Activated T-cell treated with anti-CD3 and anti-CD28 coated beads, Interleukin-2, amount 50 U/mL, for 72 hours (primary cell): ENCODE results near the gene ANKK1. TPM values are rescaled to one million over a fixed set of nuclear protein-coding genes. Genes with fewer than 3 reads are reported as not detected.

Experiments used
- ATAC-seq, 2 donors: fragments of 150-1000 bp; cut with Tn5 transposase; replicated peaks in 1 of 2; 2 replicates each; pipeline ENCODE4 v1.10.0; 2021; ENCODE audit warnings: moderate library complexity in 2 of 2, mild to moderate bottlenecking in 1 of 2
- DNase-seq, 2 donors: peaks; one replicate each; pipeline ENCODE4 v3.0.0; 2021 to 2022; ENCODE audit warnings: mixed read lengths in 1 of 2
- H3K27ac Mint-ChIP-seq: one replicate; pipeline ENCODE4 v1.8.0; 2022; ENCODE audit warnings: mild to moderate bottlenecking, moderate library complexity, mixed read lengths
- H3K27me3 Mint-ChIP-seq: one replicate; pipeline ENCODE4 v1.8.0; 2022; ENCODE audit warnings: low read depth, mixed read lengths
- H3K36me3 Mint-ChIP-seq, 2 donors: one replicate each; pipeline ENCODE4 v1.8.0; 2022; ENCODE audit warnings: mixed read lengths in 2 of 2, mild to moderate bottlenecking in 1 of 2; ENCODE audit not compliant: insufficient read depth in 2 of 2
- H3K4me1 Mint-ChIP-seq: one replicate; pipeline ENCODE4 v1.8.0; 2022; ENCODE audit warnings: low read depth, mixed read lengths
- H3K4me3 Mint-ChIP-seq, 2 donors: one replicate each; pipeline ENCODE4 v1.8.0; 2022; ENCODE audit warnings: mild to moderate bottlenecking in 2 of 2, mixed read lengths in 2 of 2, moderate library complexity in 2 of 2
- H3K9me3 Mint-ChIP-seq, 2 donors: one replicate each; pipeline ENCODE4 v1.8.0; 2022; ENCODE audit warnings: mixed read lengths in 2 of 2
- total RNA-seq, 2 donors: library from RNA; stranded (reverse); gene quantifications; one replicate each; pipeline ENCODE4 v1.2.3, GENCODE V29; 2022

ANKK1 gene, protein sequence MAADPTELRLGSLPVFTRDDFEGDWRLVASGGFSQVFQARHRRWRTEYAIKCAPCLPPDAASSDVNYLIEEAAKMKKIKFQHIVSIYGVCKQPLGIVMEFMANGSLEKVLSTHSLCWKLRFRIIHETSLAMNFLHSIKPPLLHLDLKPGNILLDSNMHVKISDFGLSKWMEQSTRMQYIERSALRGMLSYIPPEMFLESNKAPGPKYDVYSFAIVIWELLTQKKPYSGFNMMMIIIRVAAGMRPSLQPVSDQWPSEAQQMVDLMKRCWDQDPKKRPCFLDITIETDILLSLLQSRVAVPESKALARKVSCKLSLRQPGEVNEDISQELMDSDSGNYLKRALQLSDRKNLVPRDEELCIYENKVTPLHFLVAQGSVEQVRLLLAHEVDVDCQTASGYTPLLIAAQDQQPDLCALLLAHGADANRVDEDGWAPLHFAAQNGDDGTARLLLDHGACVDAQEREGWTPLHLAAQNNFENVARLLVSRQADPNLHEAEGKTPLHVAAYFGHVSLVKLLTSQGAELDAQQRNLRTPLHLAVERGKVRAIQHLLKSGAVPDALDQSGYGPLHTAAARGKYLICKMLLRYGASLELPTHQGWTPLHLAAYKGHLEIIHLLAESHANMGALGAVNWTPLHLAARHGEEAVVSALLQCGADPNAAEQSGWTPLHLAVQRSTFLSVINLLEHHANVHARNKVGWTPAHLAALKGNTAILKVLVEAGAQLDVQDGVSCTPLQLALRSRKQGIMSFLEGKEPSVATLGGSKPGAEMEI
- total RNA-seq: under 1 TPM; 0.12 to 0.79 TPM

DNA sequence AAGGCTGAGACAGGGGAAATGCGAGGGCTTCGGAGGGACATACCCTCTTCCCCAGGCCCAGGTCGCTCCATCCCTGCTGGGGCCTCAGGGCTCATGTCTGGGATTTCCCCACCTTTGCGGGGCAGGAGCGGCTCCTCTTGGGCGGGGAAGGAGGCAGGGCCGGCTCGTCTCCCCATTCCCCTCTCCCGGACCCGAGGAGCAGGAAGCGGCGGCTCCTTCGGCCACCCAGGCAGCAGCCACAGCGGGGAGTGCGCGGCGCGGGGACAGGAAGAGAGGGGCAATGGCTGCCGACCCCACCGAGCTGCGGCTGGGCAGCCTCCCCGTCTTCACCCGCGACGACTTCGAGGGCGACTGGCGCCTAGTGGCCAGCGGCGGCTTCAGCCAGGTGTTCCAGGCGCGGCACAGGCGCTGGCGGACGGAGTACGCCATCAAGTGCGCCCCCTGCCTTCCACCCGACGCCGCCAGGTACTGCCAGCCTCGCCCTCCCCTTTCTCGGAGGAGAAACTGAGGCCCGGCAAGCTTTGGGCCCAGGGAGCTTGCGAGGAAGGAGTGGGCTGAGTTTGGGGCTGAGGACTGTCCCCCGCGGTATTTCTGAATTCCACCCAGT lies at the start of gene ANKK1:
Gene ANKK1 (plus strand): TSS at position 175 of the 607 bp plus-strand sequence. CDS start 106 bp downstream, at position 281.
- H3K9me3 Mint-ChIP-seq: no peaks in the 10 kb centered on the region
- no peak within 1 kb of the TSS for H3K4me3 Mint-ChIP-seq
- DNase-seq (no peak), ATAC-seq (no peak)
- H3K27me3 Mint-ChIP-seq: no peaks in the 10 kb centered on the region
- H3K4me1 Mint-ChIP-seq: no peaks in the 10 kb centered on the region
- no peaks in the 10 kb centered on the region for H3K36me3 Mint-ChIP-seq
- H3K27ac Mint-ChIP-seq: no peak within 1 kb of the TSS

DNA sequence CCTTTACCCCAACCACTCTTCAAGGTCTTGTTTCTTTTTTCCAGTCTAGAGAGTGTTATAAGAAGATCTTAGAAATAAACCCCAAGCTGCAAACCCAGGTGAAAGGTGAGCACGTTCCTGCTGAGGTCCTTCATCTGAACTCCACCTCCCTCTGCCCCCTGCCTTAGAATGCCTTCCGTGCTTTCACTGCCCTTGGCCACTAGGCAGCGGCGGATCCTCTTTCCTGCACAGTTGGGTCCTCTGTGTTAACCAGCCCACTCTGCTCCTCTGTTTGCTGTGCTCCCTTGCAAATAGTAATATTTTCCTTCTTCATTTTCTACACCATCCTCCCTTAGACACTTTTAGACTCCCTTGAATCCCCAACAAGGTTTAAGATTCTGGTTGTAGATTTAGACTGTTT lies 48.8 kb upstream of the ANKK1 start:
- no peaks in the 10 kb centered on the region for H3K4me1 Mint-ChIP-seq
- ATAC-seq (no peak), DNase-seq (no peak)
- peaks cover 1% of the 10 kb centered on the region in 2 donors for H3K36me3 Mint-ChIP-seq
- H3K27me3 Mint-ChIP-seq: no peaks in the 10 kb centered on the region
- no peaks in the 10 kb centered on the region for H3K9me3 Mint-ChIP-seq
- no peak overlapping the region for H3K27ac Mint-ChIP-seq
- no peak overlapping the region for H3K4me3 Mint-ChIP-seq

DNA sequence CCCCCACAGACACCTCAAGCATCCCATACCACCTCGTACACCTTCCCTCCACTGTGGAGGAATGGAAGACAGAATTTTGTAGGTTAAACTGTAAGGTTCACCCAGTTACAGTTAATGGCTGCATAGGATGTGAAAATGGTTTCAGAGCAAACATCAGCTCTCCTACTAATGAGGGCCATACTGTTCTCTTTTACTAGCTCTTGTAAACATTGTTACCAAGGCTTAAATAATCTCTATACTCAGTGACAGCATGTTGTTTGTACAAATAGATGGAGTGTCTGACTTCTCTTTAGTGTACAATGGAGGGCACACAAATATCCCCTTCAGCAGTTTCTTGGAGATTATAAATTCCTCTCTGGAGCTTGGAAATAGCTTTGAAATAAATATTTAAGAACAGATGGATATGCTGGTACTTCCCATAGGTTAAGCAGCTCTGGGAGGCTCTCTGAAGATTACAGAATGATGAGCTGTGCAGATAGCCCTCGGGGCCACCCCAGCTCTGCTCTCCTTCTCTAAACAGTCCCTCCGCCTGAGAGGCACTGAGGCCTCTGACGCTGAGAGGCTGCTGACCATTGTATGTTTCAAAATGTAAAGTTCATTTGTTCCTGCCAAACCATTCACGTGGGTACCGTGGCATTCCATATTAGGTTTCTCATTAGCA lies 47.5 kb upstream of the ANKK1 start:
- Mint-ChIP-seq H3K36me3 (peaks cover 0 to 1% of the 10 kb centered on the region in 2 donors), H3K27ac (no peak overlapping the region), H3K9me3 (no peaks in the 10 kb centered on the region), H3K4me1 (no peaks in the 10 kb centered on the region), H3K27me3 (no peaks in the 10 kb centered on the region), H3K4me3 (no peak overlapping the region)
- DNase-seq: no peak
- ATAC-seq: no peak

DNA sequence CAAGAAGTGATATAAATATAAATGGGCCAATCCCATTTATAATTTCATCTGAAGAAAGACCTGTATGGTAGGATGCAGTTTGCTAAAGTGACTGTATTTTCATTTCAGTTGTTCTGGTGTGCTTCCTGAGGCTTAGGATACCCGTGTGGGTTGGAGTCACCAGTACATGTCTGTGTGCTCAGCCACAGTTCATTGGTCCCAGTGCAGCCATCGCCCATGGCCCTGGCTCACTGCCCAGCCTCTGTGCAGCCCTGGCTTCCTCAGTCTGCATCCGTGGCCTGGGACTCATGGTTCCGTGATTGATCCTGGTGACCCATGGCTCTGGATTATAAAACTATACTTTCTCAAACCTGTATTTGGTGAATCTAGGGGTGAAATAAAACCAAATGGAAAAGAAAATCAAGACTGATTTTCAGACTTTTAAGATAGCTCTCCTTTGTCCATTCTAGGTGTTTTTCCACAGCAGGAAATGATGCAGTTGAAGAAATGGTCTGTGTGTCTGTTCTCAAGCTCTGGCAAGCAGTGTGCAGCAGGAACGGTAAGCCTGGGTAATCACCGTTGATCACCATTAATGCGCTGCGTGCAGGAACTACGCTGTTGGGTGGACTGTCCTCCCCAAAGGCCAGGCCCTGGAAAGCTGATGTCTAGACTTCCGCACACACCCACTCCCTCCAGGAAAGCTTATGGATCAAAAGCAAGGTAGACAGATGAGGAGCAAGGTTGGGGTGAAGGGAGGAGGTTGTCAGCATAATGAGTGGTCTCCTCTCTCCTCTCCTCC lies 46.0 kb upstream of the ANKK1 start:
- no peaks in the 10 kb centered on the region for H3K4me1 Mint-ChIP-seq
- no peak overlapping the region for H3K4me3 Mint-ChIP-seq
- no peaks in the 10 kb centered on the region for H3K27me3 Mint-ChIP-seq
- no peak overlapping the region for H3K27ac Mint-ChIP-seq
- ATAC-seq: no peak
- no peaks in the 10 kb centered on the region for H3K36me3 Mint-ChIP-seq
- no peak for DNase-seq
- H3K9me3 Mint-ChIP-seq: no peaks in the 10 kb centered on the region

DNA sequence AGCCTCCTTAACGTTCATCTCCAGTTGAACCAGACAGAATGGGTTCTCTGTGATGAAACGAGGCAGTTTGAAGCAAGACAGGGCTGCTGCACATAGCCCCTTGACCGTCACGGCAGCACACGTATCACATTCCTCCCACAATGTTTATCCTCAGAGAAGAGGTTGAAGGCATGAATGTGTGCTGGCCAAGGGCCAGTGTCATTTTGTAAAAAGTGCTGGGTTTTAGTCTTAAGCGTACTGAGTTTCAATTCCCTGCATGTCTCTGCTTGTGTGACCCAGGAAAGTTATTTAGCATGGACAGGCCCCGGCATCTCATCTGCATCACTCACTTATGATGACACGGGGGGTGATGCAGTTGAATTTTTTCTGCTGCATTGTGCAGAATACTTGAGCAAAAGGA lies 41.6 kb upstream of the ANKK1 start:
- Mint-ChIP-seq H3K27ac (no peak overlapping the region), H3K9me3 (no peaks in the 10 kb centered on the region), H3K27me3 (no peaks in the 10 kb centered on the region), H3K36me3 (no peaks in the 10 kb centered on the region), H3K4me3 (no peak overlapping the region), H3K4me1 (no peaks in the 10 kb centered on the region)
- no peak for DNase-seq
- no peak for ATAC-seq

DNA sequence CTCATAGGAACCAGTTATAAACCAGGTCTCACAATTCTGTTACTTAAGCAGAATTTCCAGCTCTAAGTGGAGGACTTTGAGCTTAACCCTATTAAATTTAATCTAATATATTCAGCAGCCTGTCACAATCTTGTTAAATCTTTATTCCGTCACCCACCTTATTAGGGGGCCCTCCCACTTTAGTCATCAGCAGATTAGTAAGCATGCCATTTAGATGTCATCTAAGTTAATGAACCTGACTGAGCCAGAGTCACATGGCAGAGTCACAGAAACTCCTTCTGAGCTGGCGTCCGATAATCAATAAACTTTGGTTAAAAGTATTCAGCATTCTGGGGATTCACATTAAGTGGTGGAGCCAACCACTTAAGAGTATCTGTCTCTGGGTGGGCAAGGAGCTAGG lies 38.1 kb upstream of the ANKK1 start:
- no peak overlapping the region for H3K4me3 Mint-ChIP-seq
- DNase-seq: no peak
- H3K36me3 Mint-ChIP-seq: peaks cover 7 to 9% of the 10 kb centered on the region in 2 donors
- no peak for ATAC-seq
- no peak overlapping the region for H3K27ac Mint-ChIP-seq
- H3K27me3 Mint-ChIP-seq: no peaks in the 10 kb centered on the region
- peaks cover 0 to 3% of the 10 kb centered on the region in 2 donors for H3K9me3 Mint-ChIP-seq
- no peaks in the 10 kb centered on the region for H3K4me1 Mint-ChIP-seq

DNA sequence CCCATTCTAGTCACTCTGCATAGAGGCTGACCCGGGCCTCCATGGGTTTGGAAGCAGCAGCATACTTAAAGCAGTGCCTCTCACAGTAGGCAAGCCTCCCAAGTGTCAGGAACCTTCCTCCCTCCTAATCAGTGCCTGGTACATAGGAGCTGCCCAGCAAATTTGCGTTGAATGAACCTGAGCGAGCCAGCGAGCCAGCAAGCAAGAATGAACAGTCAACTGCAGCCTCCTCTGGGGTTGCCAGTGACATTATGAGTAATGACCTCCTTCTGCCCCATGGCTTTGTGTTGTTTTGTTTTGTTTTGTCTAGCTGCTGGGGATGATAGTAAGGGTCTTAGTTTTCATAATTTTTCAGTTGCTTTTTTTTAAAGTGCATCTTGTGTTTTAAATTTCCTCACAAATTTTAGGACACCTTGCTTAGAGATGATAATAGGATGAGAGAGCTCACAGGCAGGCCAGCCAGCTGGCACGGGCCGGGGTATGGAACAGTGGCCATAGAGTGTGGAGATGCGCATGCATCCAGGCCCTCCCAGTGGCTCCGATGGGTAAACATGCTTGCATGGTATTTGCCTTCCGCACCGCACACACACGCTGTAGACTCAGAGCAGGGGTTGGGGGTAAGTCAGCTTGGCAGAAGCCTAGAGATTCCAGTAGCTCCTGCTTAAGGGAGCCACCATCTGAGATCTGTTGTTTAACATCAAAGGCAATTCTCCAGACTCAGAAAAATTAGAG lies 37.1 kb upstream of the ANKK1 start:
- ATAC-seq (no peak), DNase-seq (no peak)
- H3K27me3 Mint-ChIP-seq: no peaks in the 10 kb centered on the region
- H3K4me3 Mint-ChIP-seq: no peak overlapping the region
- peaks cover 13 to 18% of the 10 kb centered on the region in 2 donors for H3K36me3 Mint-ChIP-seq
- H3K27ac Mint-ChIP-seq: no peak overlapping the region
- peaks cover 6 to 7% of the 10 kb centered on the region in 2 donors for H3K9me3 Mint-ChIP-seq
- H3K4me1 Mint-ChIP-seq: no peaks in the 10 kb centered on the region

DNA sequence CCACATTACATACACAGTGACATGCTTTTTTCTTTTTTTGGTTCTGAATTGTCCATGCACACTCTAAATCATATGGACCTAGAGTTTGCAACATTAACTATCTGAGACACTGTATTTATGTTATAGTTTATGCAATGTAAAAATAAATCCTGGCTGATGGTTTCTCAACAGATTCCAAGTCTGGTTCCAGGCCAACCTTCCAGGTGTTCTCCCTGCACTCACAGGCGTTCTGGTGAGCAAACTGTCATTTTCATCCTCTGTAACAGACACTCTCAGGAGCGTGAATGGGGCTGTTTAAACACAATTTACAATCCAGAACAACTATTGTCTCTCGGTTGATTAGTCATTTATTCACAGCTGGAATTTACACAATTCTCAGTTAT lies 36.5 kb upstream of the ANKK1 start:
- Mint-ChIP-seq H3K4me3 (no peak overlapping the region), H3K36me3 (peaks cover 17 to 23% of the 10 kb centered on the region in 2 donors), H3K27me3 (no peaks in the 10 kb centered on the region), H3K9me3 (peaks cover 9 to 10% of the 10 kb centered on the region in 2 donors), H3K4me1 (no peaks in the 10 kb centered on the region), H3K27ac (no peak overlapping the region)
- ATAC-seq: no peak
- no peak for DNase-seq

DNA sequence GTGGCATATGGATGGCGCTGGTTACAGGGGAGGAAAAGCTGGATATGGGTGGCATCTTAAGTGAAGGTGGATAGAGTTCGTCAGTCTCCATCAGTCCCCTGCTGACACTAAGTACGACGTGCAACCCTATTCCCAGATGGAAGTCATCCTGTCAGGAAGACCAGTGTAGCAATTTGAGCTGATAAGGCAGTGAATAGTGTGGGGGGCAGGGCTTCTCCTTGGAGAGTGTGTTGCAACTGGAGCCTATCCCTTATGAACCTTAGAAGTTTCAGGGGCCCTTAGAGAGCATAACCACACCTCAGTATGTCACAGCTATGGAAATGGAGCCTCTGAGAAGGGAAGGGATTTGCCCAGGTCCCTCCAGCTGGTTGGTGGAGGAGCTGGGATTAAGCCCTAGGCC lies 36.1 kb upstream of the ANKK1 start:
- Mint-ChIP-seq H3K27me3 (no peaks in the 10 kb centered on the region), H3K4me3 (no peak overlapping the region), H3K27ac (no peak overlapping the region), H3K4me1 (no peaks in the 10 kb centered on the region), H3K36me3 (peaks cover 21 to 27% of the 10 kb centered on the region in 2 donors), H3K9me3 (peaks cover 11 to 13% of the 10 kb centered on the region in 2 donors)
- no peak for ATAC-seq
- DNase-seq: no peak

DNA sequence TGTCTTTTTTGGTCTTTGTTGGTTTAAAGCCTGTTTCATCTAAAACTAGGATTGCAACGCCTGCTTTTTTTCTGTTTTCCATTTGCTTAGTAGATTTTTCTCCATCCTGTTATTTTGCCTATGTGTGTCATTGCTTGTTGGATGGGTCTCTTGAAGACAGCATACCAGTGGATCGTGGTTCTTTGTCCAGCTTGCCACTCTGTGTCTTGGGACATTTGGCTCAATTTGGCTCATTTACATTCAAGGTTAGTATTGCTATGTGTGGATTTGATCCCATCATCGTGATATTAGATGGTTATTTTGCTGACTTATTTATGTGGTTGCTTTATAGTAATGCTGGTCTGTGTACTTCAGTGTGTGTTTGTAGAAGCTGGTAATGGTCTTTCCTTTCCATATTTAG lies 31.4 kb upstream of the ANKK1 start:
- H3K27ac Mint-ChIP-seq: no peak overlapping the region
- no peaks in the 10 kb centered on the region for H3K4me1 Mint-ChIP-seq
- H3K4me3 Mint-ChIP-seq: no peak overlapping the region
- peaks cover 15 to 16% of the 10 kb centered on the region in 2 donors for H3K9me3 Mint-ChIP-seq
- H3K36me3 Mint-ChIP-seq: peaks cover 27 to 42% of the 10 kb centered on the region in 2 donors
- ATAC-seq (no peak), DNase-seq (no peak)
- H3K27me3 Mint-ChIP-seq: no peaks in the 10 kb centered on the region

DNA sequence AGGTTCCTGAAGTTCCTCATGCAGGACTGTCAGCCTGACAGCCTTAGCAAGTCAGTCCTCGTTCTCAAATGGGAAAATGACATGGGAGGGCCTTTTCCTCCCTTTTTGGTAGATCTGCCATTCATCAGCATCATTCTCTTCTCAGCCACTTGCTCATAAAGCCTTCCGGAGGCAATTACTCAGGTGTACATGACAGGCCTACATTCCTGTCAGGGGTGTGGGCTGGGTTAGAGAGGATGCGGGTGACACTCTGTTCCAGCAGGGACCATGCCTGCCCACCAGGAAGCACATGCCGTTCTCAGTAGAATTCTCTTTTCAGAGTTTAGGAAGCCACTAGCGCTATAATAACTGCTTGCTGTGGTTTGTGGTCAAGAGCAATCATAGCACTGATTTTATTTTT lies 24.2 kb upstream of the ANKK1 start:
- no peak overlapping the region for H3K4me3 Mint-ChIP-seq
- H3K27ac Mint-ChIP-seq: no peak overlapping the region
- H3K36me3 Mint-ChIP-seq: peaks cover 0 to 4% of the 10 kb centered on the region in 2 donors
- H3K4me1 Mint-ChIP-seq: peaks cover 23% of the 10 kb centered on the region
- ATAC-seq: no peak
- H3K27me3 Mint-ChIP-seq: no peaks in the 10 kb centered on the region
- DNase-seq: no peak
- H3K9me3 Mint-ChIP-seq: no peaks in the 10 kb centered on the region
